Kasumi-1 (cell line): ENCODE data around the gene OMA1.
"Not testable (repeated sequence)": the region's sequence is repeated elsewhere in the genome, so short reads cannot be mapped to it uniquely, and the experiment has no call there.

Source experiments
- DNase-seq, 2 experiments: peaks; one replicate each; lab custom pipeline; 2025; lab: John Stamatoyannopoulos, UW

OMA1 gene

DNA sequence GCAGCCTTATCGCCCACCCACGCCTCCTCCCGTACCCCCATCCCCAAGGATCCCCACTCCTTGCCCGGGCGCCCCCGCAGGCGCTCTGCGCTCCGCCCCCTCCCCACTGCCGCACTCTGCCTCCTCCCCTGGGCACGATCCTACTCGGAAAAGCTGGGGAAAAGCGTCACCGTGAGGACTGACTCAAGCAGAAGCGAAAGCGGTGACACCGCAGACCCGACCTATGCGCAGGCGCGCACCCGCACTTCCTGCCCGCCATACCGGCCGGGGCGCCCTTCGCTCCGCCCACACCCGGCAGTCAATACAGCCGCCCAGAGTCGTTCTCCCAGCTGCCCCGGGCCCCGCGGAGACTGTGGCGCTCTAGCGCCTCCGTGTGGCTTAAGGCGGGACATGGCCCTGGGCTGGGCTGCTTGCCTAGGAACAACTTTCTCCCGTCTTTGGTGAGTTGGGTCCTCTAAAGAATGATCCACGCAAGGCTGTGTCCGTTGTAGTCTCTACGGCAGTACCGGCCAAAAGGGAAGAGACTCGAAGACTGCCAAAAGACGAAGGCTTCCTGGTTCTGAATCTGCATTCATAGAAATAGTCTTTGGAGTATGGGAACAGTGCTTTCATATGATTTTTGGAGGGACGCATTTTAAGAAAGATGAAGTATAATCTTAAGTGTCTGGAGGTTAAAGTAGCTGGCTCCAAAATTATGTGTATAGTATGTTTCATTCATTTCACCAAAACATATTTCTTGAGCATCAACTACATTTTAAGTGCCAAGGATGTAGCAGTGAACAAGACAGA is at the start of gene OMA1:
OMA1 (minus strand) TSS at position 207 of the 789 bp plus-strand sequence. CDS start 7,432 bp downstream, outside the sequence.
- DNase-seq, result peak; percentile 94 to 96

DNA sequence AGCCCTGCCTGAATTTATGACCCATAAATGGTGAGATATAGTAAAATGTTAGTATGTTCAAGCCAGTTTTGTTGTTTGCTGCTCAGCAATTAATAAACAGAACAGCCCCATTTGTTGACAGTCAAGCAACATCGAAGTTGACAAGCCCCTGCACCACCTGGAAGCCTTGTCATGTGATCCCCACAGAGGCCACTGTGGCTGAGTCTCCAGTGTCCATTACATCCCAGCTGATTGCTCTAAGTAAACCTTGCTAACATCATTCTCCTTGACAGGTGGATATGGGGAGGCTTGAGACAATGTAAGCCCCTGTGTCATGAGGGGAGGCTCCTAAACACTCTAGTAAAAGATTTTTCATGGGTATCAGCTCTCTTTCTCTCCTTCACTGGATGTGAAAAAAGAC is 48.0 kb upstream of the OMA1 start:
- DNase-seq, result no peak

DNA sequence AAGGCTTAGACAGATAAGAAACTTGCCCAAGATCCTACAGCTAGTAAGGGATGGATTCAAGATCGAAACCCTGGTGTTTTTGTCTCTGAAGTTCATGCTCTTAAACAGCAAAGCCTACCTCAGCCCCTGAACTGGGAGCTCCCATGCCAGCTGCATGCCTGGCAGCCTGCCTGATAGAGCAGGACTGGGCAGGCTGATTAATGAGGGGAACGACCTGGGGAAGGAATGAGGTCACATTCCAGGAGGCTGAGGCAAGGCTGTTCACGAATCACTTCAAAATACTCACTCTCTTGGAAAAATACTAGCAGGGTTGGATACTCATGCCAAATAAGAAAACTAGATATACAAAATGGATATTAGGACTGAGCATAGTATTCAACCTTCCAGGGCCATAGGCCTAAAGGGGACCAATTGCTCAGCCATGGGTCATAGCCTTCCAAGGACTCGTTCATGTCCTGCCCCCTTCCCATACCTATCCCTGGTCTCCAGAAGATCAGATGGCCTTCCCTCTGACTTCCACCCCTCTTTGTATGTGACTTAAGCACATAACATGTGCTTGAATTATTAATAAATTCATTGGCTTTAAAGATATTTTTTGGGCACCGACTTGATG is 46.1 kb upstream of the OMA1 start:
- no peak for DNase-seq

DNA sequence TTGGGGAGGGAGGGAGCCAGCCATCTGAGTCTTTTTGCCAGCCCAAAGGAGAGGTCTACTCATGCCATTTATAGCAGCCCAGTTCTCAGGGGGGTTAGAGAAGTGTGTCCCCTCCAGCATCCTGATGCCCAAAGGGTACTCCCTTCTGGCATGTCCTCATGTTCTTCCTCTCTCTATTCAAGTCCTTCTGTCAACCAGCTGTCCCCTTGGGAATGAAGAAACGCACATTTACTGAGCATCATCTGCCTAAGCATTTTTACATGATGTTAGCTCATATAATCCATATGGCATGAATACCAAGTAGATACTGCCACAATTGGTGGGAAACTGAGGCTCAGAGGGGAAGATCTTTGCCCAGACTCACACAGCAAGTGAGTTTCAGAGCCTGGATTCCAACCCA is 45.3 kb upstream of the OMA1 start:
- DNase-seq, result no peak

DNA sequence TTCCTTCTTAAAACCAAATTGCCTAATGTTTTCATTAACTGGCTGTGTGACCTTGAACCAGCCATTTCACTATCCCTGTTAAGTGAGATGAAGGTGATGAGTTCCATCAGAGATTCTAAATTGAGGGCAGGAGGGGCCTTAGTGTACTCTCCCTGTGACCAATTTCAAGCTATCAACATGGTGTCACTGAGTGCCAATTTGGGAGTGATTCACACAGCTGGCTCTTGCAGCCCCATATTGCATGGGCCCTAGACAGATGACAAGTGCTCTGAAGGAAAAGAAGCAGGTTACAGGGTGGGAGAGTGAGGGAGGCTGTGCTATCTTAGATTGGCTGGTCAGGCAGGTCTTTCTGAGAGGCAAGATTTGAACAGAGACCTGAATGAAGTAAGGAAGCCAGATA is 43.5 kb upstream of the OMA1 start:
- no peak for DNase-seq

DNA sequence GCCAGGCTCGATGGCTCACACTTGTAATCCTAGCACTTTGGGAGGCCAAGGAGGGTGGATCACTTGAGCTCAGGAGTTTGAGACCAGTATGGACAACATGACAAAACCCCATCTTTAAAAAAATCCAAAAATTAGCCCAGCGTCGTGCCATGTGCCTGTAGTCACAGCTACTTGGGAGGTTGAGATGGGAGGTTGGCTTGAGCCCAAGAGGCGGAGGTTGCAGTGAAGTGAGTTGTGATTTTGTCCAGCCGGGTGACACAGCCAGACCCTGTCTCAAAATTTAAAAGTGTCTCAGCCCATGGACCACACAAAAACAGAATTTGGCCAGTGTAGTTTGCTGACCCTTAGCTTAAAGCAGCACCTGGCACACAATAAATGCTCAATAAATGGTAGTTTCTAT is 41.9 kb upstream of the OMA1 start:
- DNase-seq, result no peak

DNA sequence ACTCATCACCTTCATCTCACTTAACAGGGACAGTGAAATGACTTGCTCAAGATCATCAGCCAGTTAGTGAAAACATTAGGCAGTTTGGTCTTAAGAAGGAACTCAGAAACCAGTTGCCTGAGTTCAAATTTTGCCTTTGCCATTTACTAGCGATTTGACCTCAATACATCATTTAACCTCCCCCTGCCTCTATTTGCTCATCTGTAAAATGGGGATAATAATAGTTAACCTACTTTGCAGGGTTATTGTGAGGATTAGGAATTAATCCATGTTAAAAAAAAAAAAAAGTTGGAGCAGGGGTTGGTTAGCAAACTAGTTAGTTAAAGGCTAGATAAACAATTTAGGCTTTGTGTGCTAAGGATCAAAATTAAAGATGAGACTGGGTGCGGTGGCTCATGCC is 41.1 kb upstream of the OMA1 start:
- no peak for DNase-seq

DNA sequence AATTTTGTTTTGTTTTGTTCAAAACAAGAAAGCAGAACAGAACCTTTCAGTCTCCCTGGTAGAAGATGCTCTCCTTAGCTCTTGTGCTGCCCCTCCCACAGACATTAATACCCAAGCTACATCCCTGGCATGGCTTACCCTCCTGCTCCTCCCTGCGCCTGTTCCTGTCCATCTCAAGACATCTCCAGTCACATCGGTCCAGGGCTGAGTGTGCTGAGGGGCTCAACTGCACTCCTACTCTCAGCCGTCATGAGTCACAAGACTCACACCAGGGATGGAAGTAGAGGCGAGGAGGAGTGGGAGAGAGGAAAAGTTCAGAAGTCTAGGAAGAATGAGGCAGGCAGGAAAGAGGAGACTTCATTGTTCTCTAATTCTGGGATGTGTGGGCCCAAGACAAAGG is 39.7 kb upstream of the OMA1 start:
- DNase-seq, result no peak

DNA sequence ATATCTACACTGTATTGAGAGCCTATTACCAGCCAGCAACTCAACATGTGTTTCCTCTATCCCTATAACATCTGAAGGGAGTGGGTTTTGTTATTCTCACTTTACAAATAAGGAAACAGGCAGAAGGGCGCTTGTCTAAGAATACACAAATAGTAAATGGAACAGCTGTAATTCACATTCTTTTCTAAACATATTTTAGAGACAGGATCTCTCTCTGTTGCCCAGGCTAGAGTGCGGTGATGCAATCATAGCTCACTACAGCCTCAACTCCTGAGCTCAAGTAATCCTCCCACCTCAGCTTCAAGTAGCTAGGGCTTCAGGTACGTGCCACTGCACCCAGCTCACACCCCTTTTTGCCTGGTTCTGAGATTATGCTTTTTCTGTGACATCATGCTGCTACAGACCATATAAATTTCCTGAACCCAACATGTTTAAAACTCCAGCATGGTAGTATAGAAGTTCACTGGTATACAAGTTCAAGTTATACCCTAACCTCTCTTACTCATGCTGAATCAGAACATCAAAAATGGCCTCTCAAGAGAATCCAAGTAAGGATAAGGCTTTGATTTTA is 39.1 kb upstream of the OMA1 start:
- DNase-seq, result peak in 1 of 2 experiments; percentile 15

DNA sequence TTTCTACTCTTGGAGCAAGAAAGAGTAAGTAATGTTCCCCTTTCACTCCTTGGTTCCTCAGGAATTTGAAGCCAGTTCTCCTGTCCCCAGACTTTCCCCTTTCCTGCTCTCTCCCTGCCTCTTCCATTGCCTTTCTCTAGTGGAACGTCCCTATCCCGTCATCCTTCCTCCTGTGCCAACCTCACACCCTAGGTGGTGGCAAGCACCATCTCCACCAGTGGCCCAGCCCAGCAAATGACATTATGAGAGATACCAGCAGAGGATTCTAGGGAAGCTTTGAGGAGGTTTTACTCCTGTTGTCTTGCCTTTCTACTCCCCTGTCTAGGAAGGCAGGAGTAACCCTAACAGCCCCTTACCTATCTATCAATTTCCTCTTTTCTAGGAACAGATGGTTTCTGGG is 38.6 kb upstream of the OMA1 start:
- no peak for DNase-seq

DNA sequence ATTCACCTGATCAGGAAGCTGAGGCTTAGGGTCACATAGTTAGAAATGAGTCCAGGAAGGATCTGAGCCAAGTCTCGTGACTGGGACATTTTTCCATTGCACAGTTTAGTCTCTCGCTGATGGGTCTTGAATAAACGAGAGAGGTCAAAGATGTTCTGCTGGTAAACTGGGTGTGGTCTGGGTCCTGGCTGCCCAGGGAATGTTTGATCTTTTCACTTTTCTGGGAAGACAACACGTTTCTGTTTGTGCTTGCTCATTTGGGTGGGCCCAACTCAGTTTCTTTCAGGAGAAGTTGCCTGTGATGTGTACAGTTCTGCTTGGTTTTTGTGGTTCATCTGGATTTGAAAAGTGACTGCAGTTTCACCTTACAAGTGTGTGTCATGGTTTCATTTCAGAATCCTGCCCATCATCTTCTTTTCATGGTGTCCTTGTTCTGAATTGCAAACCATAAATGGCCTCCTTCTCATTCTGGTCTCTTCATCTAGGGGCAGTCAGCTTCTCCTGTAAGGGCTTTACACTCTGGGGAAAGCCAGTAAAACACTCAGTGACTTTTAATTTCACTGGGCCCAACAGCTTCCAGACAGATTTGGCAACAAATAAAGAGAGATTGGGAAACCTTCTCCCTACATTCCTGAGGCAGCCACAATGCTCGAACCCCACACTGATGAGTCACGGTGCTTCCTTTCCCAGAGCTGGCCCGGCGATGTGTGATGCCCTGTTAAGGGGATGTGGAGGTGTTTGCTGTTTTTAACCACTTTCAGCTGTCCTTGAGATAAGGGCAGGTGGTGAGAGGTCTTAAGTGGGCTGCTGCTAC is 37.8 kb upstream of the OMA1 start:
- DNase-seq, result peak; percentile 39 to 67

DNA sequence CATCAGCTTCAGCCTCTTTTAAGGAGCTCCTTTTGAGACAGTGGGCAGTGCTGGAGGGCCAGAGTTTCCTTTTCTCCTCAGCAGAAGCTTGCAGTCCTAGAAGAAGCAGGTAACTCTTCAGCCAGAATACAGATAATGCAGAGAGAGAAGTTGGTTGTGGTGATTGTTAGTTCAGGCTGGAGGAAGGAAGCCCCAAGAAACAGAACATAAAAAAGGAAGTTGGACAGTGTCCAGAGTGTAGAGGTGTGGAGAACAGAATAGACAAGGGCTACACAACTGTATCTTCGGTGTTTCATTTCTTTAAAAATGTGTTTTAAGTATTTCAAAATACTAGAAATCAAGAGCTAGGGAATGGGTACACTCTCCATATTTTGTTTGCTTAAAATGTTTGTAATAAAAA is 37.0 kb upstream of the OMA1 start:
- DNase-seq, result peak; percentile 79 to 85

DNA sequence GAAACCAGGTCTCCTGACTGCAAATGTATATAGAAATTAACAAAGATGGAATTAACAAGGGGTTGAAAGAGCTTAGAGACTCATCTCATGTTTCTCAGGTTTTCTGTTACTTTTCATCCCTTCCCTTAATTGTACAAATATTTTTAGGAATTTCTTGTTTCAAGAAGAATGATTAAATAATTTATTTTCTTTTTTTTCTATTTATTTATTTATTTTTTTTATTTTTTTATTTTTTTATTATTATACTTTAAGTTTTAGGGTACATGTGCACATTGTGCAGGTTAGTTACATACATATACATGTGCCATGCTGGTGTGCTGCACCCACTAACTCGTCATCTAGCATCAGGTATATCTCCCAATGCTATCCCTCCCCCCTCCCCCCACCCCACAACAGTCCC is 35.6 kb upstream of the OMA1 start:
- DNase-seq, result not testable (repeated sequence)

DNA sequence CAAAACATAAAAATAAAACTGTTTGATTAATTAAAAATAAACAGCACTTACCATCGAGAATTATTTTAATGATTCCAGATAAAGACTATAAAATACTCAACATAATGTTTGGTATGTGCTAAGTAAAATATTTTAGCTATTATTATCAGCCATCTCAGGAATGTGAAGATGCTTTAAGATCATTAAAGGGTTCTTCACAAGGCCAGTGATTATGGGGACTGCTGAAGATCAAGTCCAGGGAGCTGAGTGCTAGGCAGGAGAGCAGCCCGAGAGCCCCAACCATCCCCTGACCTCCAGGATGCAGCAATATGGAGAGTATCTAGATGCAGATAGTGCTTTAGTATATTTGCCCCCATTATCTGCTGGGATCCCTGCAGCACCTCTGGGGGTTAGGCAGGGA is 35.1 kb upstream of the OMA1 start:
- DNase-seq, result no peak

DNA sequence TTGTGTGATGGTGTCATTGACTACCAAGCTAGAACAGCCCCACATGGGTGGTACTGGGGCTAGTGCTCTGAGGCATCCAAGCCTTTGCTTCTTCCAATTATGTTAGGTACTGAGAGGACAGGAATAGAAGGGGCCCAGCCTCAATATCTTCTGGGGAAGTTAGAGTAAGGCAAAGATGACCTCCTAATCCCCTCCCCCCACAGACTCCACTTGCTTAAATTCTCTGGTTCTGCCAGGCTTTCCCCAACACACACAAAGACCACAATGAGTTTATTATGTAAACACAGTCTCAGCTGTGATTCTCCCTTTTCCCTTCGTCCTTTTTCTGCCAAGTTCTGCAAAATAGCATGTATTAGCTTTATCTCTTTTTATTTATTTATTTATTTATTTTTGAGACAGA is 33.7 kb upstream of the OMA1 start:
- DNase-seq, result no peak

DNA sequence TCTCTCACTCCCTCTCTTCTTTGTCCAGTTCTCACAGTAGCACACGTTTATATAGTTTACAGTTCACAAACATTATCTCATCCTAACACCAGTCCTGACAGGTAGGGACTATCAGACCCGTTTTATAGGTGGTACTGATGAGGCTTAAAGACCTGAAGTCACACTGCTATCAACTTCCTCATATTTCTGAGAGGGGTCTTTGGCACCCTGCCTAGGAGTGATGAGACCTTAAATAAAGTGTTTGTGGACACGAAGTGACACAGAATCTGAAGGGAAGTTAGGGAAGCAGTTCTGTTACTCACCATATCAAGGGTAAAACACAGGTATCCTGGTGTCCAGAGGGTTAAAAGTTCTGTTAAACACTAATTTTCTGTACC is 31.1 kb upstream of the OMA1 start:
- DNase-seq, result no peak

DNA sequence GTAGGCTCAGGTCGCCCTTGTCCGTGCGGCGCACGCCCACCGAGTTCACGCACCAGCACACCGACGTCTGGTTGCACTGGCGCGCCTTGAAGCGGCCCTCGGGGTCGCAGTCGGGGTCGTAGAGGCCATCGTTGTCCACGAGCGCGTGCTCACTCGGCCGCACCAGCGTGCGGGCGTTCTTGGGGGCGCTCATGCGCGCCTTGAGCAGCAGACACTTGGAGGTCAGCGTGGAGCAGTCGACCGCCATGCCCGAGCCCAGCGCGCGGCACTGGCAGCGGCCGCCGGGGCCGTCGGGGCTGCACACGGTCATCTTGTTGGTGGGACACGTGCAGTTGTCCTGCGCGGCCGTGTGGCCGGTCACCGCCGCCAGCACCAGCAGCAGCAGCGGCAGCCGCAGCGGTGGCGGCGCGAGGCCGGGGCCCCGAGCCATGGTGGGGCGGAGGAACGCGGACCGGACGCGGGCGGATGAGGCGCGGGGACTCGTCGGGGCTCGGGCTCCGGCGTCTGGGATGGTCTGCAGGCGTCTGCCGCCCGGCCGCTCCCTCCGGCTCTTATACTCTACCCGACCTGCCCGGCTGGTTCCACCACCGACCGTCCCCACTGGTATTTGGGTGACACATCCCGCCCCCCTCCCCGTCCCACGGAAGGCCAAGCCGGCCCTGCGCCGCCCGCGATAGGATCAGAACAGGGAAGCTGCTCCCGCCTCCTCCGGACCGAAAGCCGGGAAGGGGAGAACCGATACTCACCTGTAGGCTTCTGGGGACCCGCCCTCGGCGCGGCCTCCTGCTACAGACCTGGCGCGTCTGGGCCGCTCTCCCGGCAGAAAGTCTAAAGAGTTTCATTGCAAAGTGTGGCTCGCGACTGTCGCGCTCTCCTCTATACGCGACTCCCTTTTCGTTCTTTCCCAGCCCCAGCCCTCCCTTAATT is 30.5 kb upstream of the OMA1 start, which contains the start of gene TACSTD2:
TACSTD2 (minus strand) TSS at position 526 of the 927 bp plus-strand sequence; CDS start at position 430, 96 bp downstream.
- DNase-seq, result no peak

DNA sequence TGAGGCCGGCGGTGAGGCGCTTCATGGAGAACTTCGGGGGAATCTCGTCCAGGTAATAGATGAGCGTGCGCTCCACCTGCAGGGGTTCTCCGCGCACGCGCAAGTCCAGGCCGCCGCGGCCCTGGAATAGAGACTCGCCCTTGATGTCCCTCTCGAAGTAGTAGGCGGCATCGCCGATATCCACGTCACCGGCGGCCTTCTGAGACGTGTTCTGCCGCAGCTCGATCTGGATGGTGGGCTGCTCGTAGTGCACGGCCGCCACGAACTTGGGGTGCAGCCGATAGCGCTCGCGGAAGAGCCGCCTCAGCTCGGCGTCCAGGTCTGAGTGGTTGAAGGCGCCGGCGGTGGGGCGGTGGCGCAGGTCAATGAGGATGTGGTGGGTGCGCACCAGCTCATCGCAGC is 29.8 kb upstream of the OMA1 start:
- DNase-seq, result no peak

DNA sequence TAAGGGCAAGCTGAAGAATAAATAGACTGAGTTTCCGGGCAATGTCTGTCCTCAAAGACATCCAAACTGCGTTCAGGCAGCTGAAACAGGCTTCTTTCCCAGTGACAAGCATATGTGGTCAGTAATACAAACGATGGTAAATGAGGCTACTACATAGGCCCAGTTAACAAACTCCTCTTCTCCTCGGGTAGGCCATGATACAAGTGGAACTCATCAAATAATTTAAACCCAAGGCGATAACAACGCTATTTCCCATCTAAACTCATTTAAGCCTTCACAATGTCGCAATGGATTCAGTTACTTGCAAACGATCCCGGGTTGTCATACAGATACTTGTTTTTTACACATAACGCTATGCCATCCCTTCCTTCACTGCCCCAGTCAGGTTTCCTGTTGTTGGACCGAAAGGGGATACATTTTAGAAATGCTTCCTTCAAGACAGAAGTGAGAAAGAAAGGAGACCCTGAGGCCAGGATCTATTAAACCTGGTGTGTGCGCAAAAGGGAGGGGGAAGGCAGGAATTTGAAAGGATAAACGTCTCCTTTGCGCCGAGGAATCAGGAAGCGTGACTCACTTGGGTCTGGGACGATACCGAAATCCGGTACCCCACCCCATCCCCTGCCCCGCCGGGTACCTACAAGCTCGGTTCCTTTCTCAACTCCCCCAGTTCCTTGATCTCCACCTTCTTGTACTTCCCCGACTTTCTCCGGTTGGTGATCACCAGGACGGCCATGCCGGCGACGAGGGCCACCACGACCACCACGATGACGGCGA is 29.2 kb upstream of the OMA1 start:
- no peak for DNase-seq

DNA sequence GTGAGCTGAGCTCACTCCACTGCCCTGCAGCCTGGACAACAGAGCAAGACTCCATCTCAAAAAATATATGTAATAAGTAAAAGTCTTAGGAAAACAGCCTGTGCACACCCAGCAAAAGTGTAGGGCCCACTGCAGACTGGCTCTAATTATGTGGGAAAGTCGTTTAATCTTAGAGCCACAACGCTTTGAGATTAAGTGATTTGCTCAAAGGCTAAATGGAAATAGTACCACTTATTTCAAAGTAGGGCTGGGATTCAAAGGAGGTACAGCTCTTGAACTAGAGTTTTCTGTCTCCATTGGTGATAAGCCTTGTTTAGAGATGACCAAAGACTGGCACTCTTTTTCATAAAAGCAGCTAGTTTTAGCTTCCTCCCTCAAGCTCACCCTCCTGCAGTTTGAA is 28.3 kb upstream of the OMA1 start:
- DNase-seq, result no peak
